HL-60 (cell line): ENCODE measurements around the gene TLCD2.

Source experiments
- CTCF ChIP-seq: IDR thresholded peaks from one replicate; pipeline ENCODE4 v1.5.1; 2011; ENCODE audit warnings: low read length, control low read depth, inconsistent platforms; ENCODE audit not compliant: insufficient read depth
- POLR2AphosphoS5 ChIP-seq: IDR thresholded peaks from 2 replicates; pipeline ENCODE4 v1.6.1; 2012; ENCODE audit warnings: low read depth
- TF ChIP-seq, protein P1 (sequence below): IDR thresholded peaks from 2 replicates; pipeline ENCODE4 v1.6.1; 2012; ENCODE audit warnings: low read depth; ENCODE audit not compliant: insufficient replicate concordance

- TF ChIP-seq CTCF (no peak), POLR2AphosphoS5 (no peak)
- TF ChIP-seq, protein P1, sequence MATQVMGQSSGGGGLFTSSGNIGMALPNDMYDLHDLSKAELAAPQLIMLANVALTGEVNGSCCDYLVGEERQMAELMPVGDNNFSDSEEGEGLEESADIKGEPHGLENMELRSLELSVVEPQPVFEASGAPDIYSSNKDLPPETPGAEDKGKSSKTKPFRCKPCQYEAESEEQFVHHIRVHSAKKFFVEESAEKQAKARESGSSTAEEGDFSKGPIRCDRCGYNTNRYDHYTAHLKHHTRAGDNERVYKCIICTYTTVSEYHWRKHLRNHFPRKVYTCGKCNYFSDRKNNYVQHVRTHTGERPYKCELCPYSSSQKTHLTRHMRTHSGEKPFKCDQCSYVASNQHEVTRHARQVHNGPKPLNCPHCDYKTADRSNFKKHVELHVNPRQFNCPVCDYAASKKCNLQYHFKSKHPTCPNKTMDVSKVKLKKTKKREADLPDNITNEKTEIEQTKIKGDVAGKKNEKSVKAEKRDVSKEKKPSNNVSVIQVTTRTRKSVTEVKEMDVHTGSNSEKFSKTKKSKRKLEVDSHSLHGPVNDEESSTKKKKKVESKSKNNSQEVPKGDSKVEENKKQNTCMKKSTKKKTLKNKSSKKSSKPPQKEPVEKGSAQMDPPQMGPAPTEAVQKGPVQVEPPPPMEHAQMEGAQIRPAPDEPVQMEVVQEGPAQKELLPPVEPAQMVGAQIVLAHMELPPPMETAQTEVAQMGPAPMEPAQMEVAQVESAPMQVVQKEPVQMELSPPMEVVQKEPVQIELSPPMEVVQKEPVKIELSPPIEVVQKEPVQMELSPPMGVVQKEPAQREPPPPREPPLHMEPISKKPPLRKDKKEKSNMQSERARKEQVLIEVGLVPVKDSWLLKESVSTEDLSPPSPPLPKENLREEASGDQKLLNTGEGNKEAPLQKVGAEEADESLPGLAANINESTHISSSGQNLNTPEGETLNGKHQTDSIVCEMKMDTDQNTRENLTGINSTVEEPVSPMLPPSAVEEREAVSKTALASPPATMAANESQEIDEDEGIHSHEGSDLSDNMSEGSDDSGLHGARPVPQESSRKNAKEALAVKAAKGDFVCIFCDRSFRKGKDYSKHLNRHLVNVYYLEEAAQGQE, result no peak
These were observed 19.8 kb upstream of the TLCD2 start for GRCh38 chr17:1729966-1730325.
